H1 (cell line): Measurements from ENCODE around the gene THAP12. TPM values are rescaled to one million over a fixed set of nuclear protein-coding genes. Genes with fewer than 3 reads are reported as not detected.

ENCODE experiments used
- CTCF ChIA-PET: fragments of 300-600 bp; sonication (Branson Sonifier 250); formaldehyde crosslinking; loops from one replicate; lab custom pipeline; 2021; ENCODE audit not compliant: partially characterized antibody; lab: Charles Lee
- POLR2A ChIA-PET: fragments of 300-600 bp; sonication (Branson Sonifier 250); formaldehyde crosslinking; loops from one replicate; lab custom pipeline; 2021; ENCODE audit warnings: inconsistent platforms; ENCODE audit not compliant: partially characterized antibody; lab: Charles Lee
- DNase-seq, 2 experiments: peaks; one replicate each; pipeline versions ENCODE4 v3.0.0 to v3.0.0-alpha.2; 2010 to 2022; ENCODE audit warnings: low spot score in 2 of 2, low read depth in 1 of 2, mixed read lengths in 1 of 2
- FAIRE-seq: peaks from 2 replicates; lab custom pipeline; 2011; peaks lifted over from hg19 to GRCh38; lab: Jason Lieb, UNC
- H2AFZ ChIP-seq: 2 replicates; pipeline ENCODE4 v1.8.1; 2012; ENCODE audit warnings: low read length, inconsistent platforms
- H2AK5ac ChIP-seq: 2 replicates; pipeline ENCODE4 v1.6.1; 2013; ENCODE audit warnings: low read depth, low read length
- H2BK120ac ChIP-seq: replicated peaks from 2 replicates; pipeline ENCODE3; 2013; ENCODE audit warnings: low read depth, low read length, inconsistent platforms
- H2BK12ac ChIP-seq: 2 replicates; pipeline ENCODE4 v1.6.1; 2013; ENCODE audit warnings: low read depth, low read length
- H2BK15ac ChIP-seq: 2 replicates; pipeline ENCODE4 v1.6.1; 2013; ENCODE audit warnings: low read length
- H2BK20ac ChIP-seq: 2 replicates; pipeline ENCODE4 v1.6.1; 2013; ENCODE audit warnings: low read length
- H2BK5ac ChIP-seq: 2 replicates; pipeline ENCODE4 v1.6.1; 2013; ENCODE audit warnings: low read depth, low read length
- H3K14ac ChIP-seq: 2 replicates; pipeline ENCODE4 v1.6.1; 2013; ENCODE audit warnings: inconsistent platforms; ENCODE audit not compliant: insufficient read length
- H3K18ac ChIP-seq: 2 replicates; pipeline ENCODE4 v1.6.1; 2013; ENCODE audit warnings: low read length; ENCODE audit errors: extremely low read depth
- H3K23ac ChIP-seq: 2 replicates; pipeline ENCODE4 v1.6.1; 2013; ENCODE audit warnings: inconsistent platforms; ENCODE audit not compliant: insufficient read length
- H3K23me2 ChIP-seq: 2 replicates; pipeline ENCODE4 v1.6.1; 2013; ENCODE audit warnings: low read depth, low read length
- H3K27ac ChIP-seq: 2 replicates; pipeline ENCODE4 v1.6.1; 2011; ENCODE audit warnings: low read depth, low read length, inconsistent platforms
- H3K27me3 ChIP-seq, 4 experiments: replicated peaks in 1 of 4; 1 replicate in 1 of 4; 2 replicates in 3 of 4; pipeline versions ENCODE4 v1.6.1 to v1.8.1; 2011 to 2013; ENCODE audit warnings: low read length in 3 of 4, mild to moderate bottlenecking in 3 of 4, inconsistent platforms in 2 of 4, mixed read lengths in 2 of 4, moderate library complexity in 1 of 4; ENCODE audit not compliant: control insufficient read depth in 3 of 4, insufficient read depth in 3 of 4; ENCODE audit errors: extremely low read depth in 1 of 4
- H3K36me3 ChIP-seq, 4 experiments: 2 replicates each; pipeline versions ENCODE4 v1.6.1 to v1.8.1; 2011 to 2013; ENCODE audit warnings: mild to moderate bottlenecking in 4 of 4, low read length in 3 of 4, moderate library complexity in 2 of 4, control low read depth in 1 of 4, inconsistent platforms in 1 of 4; ENCODE audit not compliant: insufficient read depth in 4 of 4, control insufficient read depth in 2 of 4
- H3K4ac ChIP-seq: replicated peaks from 2 replicates; pipeline ENCODE3; 2013; ENCODE audit warnings: low read length, low read depth, mixed read lengths, inconsistent platforms; ENCODE audit not compliant: insufficient read length
- H3K4me1 ChIP-seq, 4 experiments: replicated peaks in 1 of 4; 1 replicate in 1 of 4; 2 replicates in 3 of 4; pipeline versions ENCODE4 v1.6.1 to v1.8.1; 2011 to 2013; ENCODE audit warnings: low read length in 3 of 4, inconsistent platforms in 2 of 4, mixed read lengths in 1 of 4; ENCODE audit not compliant: insufficient read depth in 4 of 4, control insufficient read depth in 3 of 4
- H3K4me2 ChIP-seq, 2 experiments: 2 replicates each; pipeline versions ENCODE4 v1.6.1 to v1.8.1; 2011 to 2013; ENCODE audit warnings: low read depth in 2 of 2, low read length in 2 of 2, control low read depth in 1 of 2, inconsistent platforms in 1 of 2, mild to moderate bottlenecking in 1 of 2; ENCODE audit not compliant: insufficient read depth in 1 of 2
- H3K4me3 ChIP-seq, 4 experiments: fragments of 200-600, 300-600 bp in 1 of 4; sonication (generic), shearing (Covaris generic), sonication (Bioruptor Twin) in 1 of 4; 2 replicates each; pipeline versions ENCODE4 v1.5.1 to v1.8.1; 2011 to 2016; ENCODE audit warnings: low read length in 4 of 4, low read depth in 3 of 4, control low read depth in 2 of 4, inconsistent platforms in 2 of 4, mild to moderate bottlenecking in 2 of 4, mixed read lengths in 1 of 4, moderate library complexity in 1 of 4; ENCODE audit not compliant: insufficient read depth in 2 of 4; ENCODE audit errors: extremely low read depth in 1 of 4
- H3K56ac ChIP-seq: replicated peaks from 2 replicates; pipeline ENCODE3; 2013; ENCODE audit warnings: low read depth, mild to moderate bottlenecking, mixed read lengths, low read length, inconsistent platforms; ENCODE audit not compliant: insufficient read length
- H3K79me1 ChIP-seq: 2 replicates; pipeline ENCODE4 v1.6.1; 2013; ENCODE audit warnings: low read depth, low read length, control low read depth
- H3K79me2 ChIP-seq, 2 experiments: 2 replicates each; pipeline versions ENCODE4 v1.6.1 to v1.8.1; 2012 to 2013; ENCODE audit warnings: low read length in 2 of 2, mild to moderate bottlenecking in 2 of 2, inconsistent platforms in 1 of 2; ENCODE audit not compliant: insufficient read depth in 2 of 2, control insufficient read depth in 1 of 2
- H3K9ac ChIP-seq, 4 experiments: replicated peaks in 1 of 4; 1 replicate in 1 of 4; 2 replicates in 3 of 4; pipeline versions ENCODE4 v1.6.1 to v1.8.1; 2011 to 2013; ENCODE audit warnings: low read depth in 3 of 4, low read length in 3 of 4, control low read depth in 2 of 4, mild to moderate bottlenecking in 2 of 4, moderate library complexity in 2 of 4, inconsistent platforms in 1 of 4; ENCODE audit errors: extremely low read depth in 1 of 4
- H3K9me3 ChIP-seq, 2 experiments: 2 replicates each; pipeline versions ENCODE4 v1.6.1 to v1.8.1; 2012 to 2013; ENCODE audit warnings: mild to moderate bottlenecking in 2 of 2, moderate library complexity in 2 of 2, control low read depth in 1 of 2, inconsistent platforms in 1 of 2, low read depth in 1 of 2, low read length in 1 of 2, mixed read lengths in 1 of 2; ENCODE audit not compliant: insufficient read depth in 2 of 2
- H4K20me1 ChIP-seq, 2 experiments: replicated peaks in 1 of 2; 2 replicates each; pipeline versions ENCODE3 to v1.8.1; 2011 to 2013; ENCODE audit warnings: inconsistent platforms in 2 of 2, low read length in 2 of 2, mild to moderate bottlenecking in 1 of 2; ENCODE audit not compliant: insufficient read depth in 2 of 2, control insufficient read depth in 1 of 2
- H4K5ac ChIP-seq: 2 replicates; pipeline ENCODE4 v1.6.1; 2013; ENCODE audit warnings: low read length, low read depth, mixed read lengths, inconsistent platforms; ENCODE audit not compliant: insufficient read length
- H4K8ac ChIP-seq: 2 replicates; pipeline ENCODE4 v1.8.0; 2013; ENCODE audit warnings: mild to moderate bottlenecking, moderate library complexity, low read length, inconsistent platforms; ENCODE audit not compliant: insufficient read depth; ENCODE audit errors: extremely low read depth
- H4K91ac ChIP-seq: replicated peaks from 2 replicates; pipeline ENCODE3; 2013; ENCODE audit warnings: low read length, mixed read lengths, inconsistent platforms; ENCODE audit not compliant: insufficient read length
- CHD1 ChIP-seq: IDR thresholded peaks from 2 replicates; pipeline ENCODE4 v1.6.1; 2012; ENCODE audit warnings: low read depth, low read length, improper control_type of control experiment
- EP300 ChIP-seq, 2 experiments: IDR thresholded peaks; 1 replicate in 1 of 2; 2 replicates in 1 of 2; pipeline ENCODE4 v1.6.1; 2011 to 2012; ENCODE audit warnings: low read depth in 2 of 2, low read length in 2 of 2, mild to moderate bottlenecking in 2 of 2, borderline replicate concordance in 1 of 2, inconsistent platforms in 1 of 2, moderate library complexity in 1 of 2
- KDM5A ChIP-seq: fragments of 200-600 bp; IDR thresholded peaks from 2 replicates; pipeline ENCODE4 v1.7.1; 2012; ENCODE audit warnings: mild to moderate bottlenecking, low read length, inconsistent platforms, mixed read lengths
- NRF1 ChIP-seq: IDR thresholded peaks from 2 replicates; pipeline ENCODE4 v1.6.1; 2011; ENCODE audit warnings: mild to moderate bottlenecking, low read depth, low read length, improper control_type of control experiment
- POLR2AphosphoS5 ChIP-seq: IDR thresholded peaks from 2 replicates; pipeline ENCODE4 v1.6.1; 2011; ENCODE audit warnings: low read depth, low read length
- SIN3A ChIP-seq, 2 experiments: IDR thresholded peaks in 1 of 2; conservative IDR thresholded peaks in 1 of 2; 2 replicates each; pipeline ENCODE4 v1.6.1; 2011 to 2012; ENCODE audit warnings: low read length in 2 of 2, improper control_type of control experiment in 1 of 2, low read depth in 1 of 2, mild to moderate bottlenecking in 1 of 2
- SP2 ChIP-seq: IDR thresholded peaks from 2 replicates; pipeline ENCODE4 v1.6.1; 2012; ENCODE audit warnings: mild to moderate bottlenecking, low read length, inconsistent platforms
- SP4 ChIP-seq: IDR thresholded peaks from 2 replicates; pipeline ENCODE4 v1.6.1; 2012; ENCODE audit warnings: low read length, inconsistent platforms
- SRF ChIP-seq: IDR thresholded peaks from 2 replicates; pipeline ENCODE4 v1.6.1; 2011; ENCODE audit warnings: mild to moderate bottlenecking, low read depth, low read length, moderate library complexity
- YY1 ChIP-seq: IDR thresholded peaks from 2 replicates; pipeline ENCODE4 v1.6.1; 2011; ENCODE audit warnings: low read depth, mild to moderate bottlenecking, low read length
- ZNF274 ChIP-seq: IDR thresholded peaks from 2 replicates; pipeline ENCODE4 v1.7.0; 2012; ENCODE audit warnings: low read length, borderline replicate concordance; ENCODE audit errors: extremely low read depth
- WGBS, 2 experiments: shearing (Covaris generic) in 1 of 2; methylation state at CpG; one replicate each; pipeline versions ENCODE4 v1.1.6 to v1.1.7; 2013 to 2015; ENCODE audit warnings: low lambda C conversion rate in 2 of 2, mixed read lengths in 2 of 2, inconsistent platforms in 1 of 2, low coverage in 1 of 2, missing lambda C conversion rate in 1 of 2; ENCODE audit not compliant: insufficient replicate concordance in 2 of 2, insufficient coverage in 1 of 2, insufficient read length in 1 of 2; ENCODE audit errors: extremely low coverage in 1 of 2, missing lambda C conversion rate in 1 of 2; 5-methylcytosine and 5-hydroxymethylcytosine counted together
- polyA plus RNA-seq, 7 experiments: library from polyadenylated mRNA; depleted of rRNA in 3 of 7; stranded (reverse) in 5 of 7; unstranded in 2 of 7; fragments of >200 nt in 5 of 7; fragments of 200-250 nt in 2 of 7; gene quantifications; 1 replicate in 5 of 7; 2 replicates in 1 of 7; 4 replicates in 1 of 7; pipeline versions ENCODE4 v1.2.1 to v1.2.3, GENCODE V29; 2011 to 2013; ENCODE audit warnings: missing spikeins in 2 of 7, mixed read lengths in 2 of 7
- total RNA-seq: library from RNA; stranded (reverse); fragmentation: NEBNext Ultra II Directional; extraction: Animal tissue kit (Norgen Biotek cat#: 25700); gene quantifications from 2 replicates; pipeline ENCODE4 v1.2.1, GENCODE V29; 2021
- TF ChIP-seq, protein P1 (sequence below): IDR thresholded peaks from 2 replicates; pipeline ENCODE4 v1.6.1; 2012; ENCODE audit warnings: low read length, inconsistent platforms

Gene THAP12
- total and polyA plus RNA-seq, 2 of the 8 experiments (the other 6 are each of a cell fraction or from before 2014, with no cell fraction given): 12.0 to 39.9 TPM

- H2BK5ac ChIP-seq: no peak overlapping the region
- no peak overlapping the region for H4K8ac ChIP-seq
- ChIA-PET CTCF (interaction anchor here (0.7 to 1.0 kb wide), 3 partner anchors 19 to 55 kb away, joined by 3 read pairs; no protein-coding TSS in a partner anchor), POLR2A (no interaction called here)
- no peak overlapping the region for H2AFZ ChIP-seq
- H3K4me2 ChIP-seq: no peak overlapping the region
- no peak overlapping the region for H4K5ac ChIP-seq
- 92% methylated on average over 14 of the region's 16 CpGs; no CpG with 5 or more reads in 1 of the 2 experiments for WGBS, 2 experiments
- no peaks in the 10 kb centered on the region for H3K9me3 ChIP-seq
- no peak overlapping the region for H3K56ac ChIP-seq
- no peak overlapping the region for H3K9ac ChIP-seq
- H3K14ac ChIP-seq: no peak overlapping the region
- no peak overlapping the region for H4K91ac ChIP-seq
- no peak overlapping the region for H3K4ac ChIP-seq
- no peak overlapping the region for H2AK5ac ChIP-seq
- peaks cover 2% of the 10 kb centered on the region; the same call in 1 of the 2 replicates for H3K79me1 ChIP-seq
- no peak overlapping the region for H2BK20ac ChIP-seq
- no peaks in the 10 kb centered on the region for H3K4me1 ChIP-seq
- DNase-seq (no peak), FAIRE-seq (no peak)
- H3K23me2 ChIP-seq: no peaks in the 10 kb centered on the region
- no peak overlapping the region for H2BK15ac ChIP-seq
- H3K23ac ChIP-seq: no peak overlapping the region
- H3K27ac ChIP-seq: no peak overlapping the region
- no peak overlapping the region for H3K4me3 ChIP-seq
- no peaks in the 10 kb centered on the region for H3K27me3 ChIP-seq
- no peak overlapping the region for H3K18ac ChIP-seq
- no peak overlapping the region for H2BK12ac ChIP-seq
- H2BK120ac ChIP-seq: no peak overlapping the region
- peaks cover 0 to 48% of the 10 kb centered on the region in 2 experiments; a peak in 2 of 4 replicates for H3K79me2 ChIP-seq
- no peaks in the 10 kb centered on the region for H3K36me3 ChIP-seq
- peaks cover 0 to 7% of the 10 kb centered on the region in 2 experiments for H4K20me1 ChIP-seq
- TF ChIP-seq NRF1 (no peak), KDM5A (no peak), EP300 (IDR thresholded peaks at IDR 0.05; ENCODE audit: borderline replicate concordance in 1 of 2, low read depth in 2 of 2, low read length in 2 of 2) (no peak), SP4 (no peak), CHD1 (no peak), SIN3A (conservative IDR thresholded peaks at IDR 0.05 in 1 of 2, IDR thresholded peaks at IDR 0.05 in 1 of 2; ENCODE audit: low read depth in 1 of 2, low read length in 2 of 2) (no peak), YY1 (no peak), ZNF274 (no peak), POLR2AphosphoS5 (no peak), SRF (no peak), SP2 (no peak)
- TF ChIP-seq, protein P1, sequence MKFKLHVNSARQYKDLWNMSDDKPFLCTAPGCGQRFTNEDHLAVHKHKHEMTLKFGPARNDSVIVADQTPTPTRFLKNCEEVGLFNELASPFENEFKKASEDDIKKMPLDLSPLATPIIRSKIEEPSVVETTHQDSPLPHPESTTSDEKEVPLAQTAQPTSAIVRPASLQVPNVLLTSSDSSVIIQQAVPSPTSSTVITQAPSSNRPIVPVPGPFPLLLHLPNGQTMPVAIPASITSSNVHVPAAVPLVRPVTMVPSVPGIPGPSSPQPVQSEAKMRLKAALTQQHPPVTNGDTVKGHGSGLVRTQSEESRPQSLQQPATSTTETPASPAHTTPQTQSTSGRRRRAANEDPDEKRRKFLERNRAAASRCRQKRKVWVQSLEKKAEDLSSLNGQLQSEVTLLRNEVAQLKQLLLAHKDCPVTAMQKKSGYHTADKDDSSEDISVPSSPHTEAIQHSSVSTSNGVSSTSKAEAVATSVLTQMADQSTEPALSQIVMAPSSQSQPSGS: no peak
Measured at GRCh38 chr11:76365038-76365679, 15.8 kb downstream of the THAP12 start.
